A549 (cell line): ENCODE measurements around the gene STARD9.

ENCODE experiments used
- HDAC2 ChIP-seq: fragments of 200-600 bp; sonication (generic); IDR thresholded peaks from 2 replicates; pipeline ENCODE4 v1.6.1; 2016
- JUN ChIP-seq, 2 experiments: fragments of >200 bp; sonication (Bioruptor Twin); formaldehyde crosslinking; IDR thresholded peaks; 2 replicates in 1 of 2; 3 replicates in 1 of 2; pipeline ENCODE4 v1.6.1; 2016 to 2017
- MAZ ChIP-seq: fragments of 150-350 bp; IDR thresholded peaks from 2 replicates; pipeline ENCODE4 v1.6.1; 2014; ENCODE audit warnings: antibody characterized with exemption, low read depth, low read length, borderline replicate concordance
- POLR2AphosphoS2 ChIP-seq: conservative IDR thresholded peaks from 2 replicates; pipeline ENCODE4 v1.6.1; 2012; ENCODE audit warnings: low read length, improper control_type of control experiment, inconsistent platforms
- RAD21 ChIP-seq, 2 experiments: fragments of >200 bp in 1 of 2; sonication (Bioruptor Twin) in 1 of 2; formaldehyde crosslinking in 1 of 2; IDR thresholded peaks in 1 of 2; conservative IDR thresholded peaks in 1 of 2; 2 replicates in 1 of 2; 3 replicates in 1 of 2; pipeline ENCODE4 v1.6.1; 2012 to 2018; ENCODE audit warnings: inconsistent platforms in 1 of 2
- TF ChIP-seq, protein P1 (sequence below): fragments of >200 bp; sonication (Bioruptor Twin); formaldehyde crosslinking; IDR thresholded peaks from 3 replicates; pipeline ENCODE4 v1.5.1; 2016
- TF ChIP-seq, protein P2 (sequence below): IDR thresholded peaks from 2 replicates; pipeline ENCODE4 v1.6.1; 2012
- TF ChIP-seq, protein P3 (sequence below): fragments of 250-450 bp; sonication (Bioruptor Pico); IDR thresholded peaks from 2 replicates; pipeline ENCODE4 v1.5.0; 2020; ENCODE audit warnings: low read depth, mild to moderate bottlenecking, moderate library complexity

DNA sequence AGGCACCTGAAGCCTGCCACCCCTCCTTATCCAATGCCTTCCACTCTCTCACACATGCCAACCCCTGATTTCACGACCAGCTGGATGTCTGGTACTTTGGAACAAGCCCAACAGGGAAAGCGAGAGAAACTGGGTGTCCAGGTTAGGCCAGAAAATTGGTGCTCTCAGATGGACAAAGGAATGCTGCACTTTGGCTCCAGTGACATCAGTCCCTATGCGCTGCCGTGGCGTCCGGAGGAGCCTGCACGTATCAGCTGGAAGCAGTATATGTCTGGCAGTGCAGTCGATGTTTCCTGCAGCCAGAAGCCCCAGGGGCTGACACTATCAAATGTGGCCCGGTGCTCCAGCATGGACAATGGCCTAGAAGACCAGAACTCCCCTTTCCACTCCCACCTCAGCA is 116.4 kb downstream of the STARD9 start:
- TF ChIP-seq, protein P1, sequence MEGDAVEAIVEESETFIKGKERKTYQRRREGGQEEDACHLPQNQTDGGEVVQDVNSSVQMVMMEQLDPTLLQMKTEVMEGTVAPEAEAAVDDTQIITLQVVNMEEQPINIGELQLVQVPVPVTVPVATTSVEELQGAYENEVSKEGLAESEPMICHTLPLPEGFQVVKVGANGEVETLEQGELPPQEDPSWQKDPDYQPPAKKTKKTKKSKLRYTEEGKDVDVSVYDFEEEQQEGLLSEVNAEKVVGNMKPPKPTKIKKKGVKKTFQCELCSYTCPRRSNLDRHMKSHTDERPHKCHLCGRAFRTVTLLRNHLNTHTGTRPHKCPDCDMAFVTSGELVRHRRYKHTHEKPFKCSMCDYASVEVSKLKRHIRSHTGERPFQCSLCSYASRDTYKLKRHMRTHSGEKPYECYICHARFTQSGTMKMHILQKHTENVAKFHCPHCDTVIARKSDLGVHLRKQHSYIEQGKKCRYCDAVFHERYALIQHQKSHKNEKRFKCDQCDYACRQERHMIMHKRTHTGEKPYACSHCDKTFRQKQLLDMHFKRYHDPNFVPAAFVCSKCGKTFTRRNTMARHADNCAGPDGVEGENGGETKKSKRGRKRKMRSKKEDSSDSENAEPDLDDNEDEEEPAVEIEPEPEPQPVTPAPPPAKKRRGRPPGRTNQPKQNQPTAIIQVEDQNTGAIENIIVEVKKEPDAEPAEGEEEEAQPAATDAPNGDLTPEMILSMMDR, result no peak
- TF ChIP-seq JUN (IDR thresholded peaks at IDR 0.05) (no peak), MAZ (no peak), POLR2AphosphoS2 (no peak), HDAC2 (no peak), RAD21 (conservative IDR thresholded peaks at IDR 0.05 in 1 of 2, IDR thresholded peaks at IDR 0.05 in 1 of 2) (no peak)
- TF ChIP-seq, protein P2, sequence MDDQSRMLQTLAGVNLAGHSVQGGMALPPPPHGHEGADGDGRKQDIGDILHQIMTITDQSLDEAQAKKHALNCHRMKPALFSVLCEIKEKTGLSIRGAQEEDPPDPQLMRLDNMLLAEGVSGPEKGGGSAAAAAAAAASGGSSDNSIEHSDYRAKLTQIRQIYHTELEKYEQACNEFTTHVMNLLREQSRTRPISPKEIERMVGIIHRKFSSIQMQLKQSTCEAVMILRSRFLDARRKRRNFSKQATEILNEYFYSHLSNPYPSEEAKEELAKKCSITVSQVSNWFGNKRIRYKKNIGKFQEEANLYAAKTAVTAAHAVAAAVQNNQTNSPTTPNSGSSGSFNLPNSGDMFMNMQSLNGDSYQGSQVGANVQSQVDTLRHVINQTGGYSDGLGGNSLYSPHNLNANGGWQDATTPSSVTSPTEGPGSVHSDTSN, result no peak
- TF ChIP-seq, protein P3, sequence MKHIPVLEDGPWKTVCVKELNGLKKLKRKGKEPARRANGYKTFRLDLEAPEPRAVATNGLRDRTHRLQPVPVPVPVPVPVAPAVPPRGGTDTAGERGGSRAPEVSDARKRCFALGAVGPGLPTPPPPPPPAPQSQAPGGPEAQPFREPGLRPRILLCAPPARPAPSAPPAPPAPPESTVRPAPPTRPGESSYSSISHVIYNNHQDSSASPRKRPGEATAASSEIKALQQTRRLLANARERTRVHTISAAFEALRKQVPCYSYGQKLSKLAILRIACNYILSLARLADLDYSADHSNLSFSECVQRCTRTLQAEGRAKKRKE (CRISPR knock-in tag), result no peak
